ENCODE measurements around the gene H2AZ2.
"Not testable (repeated sequence)": the region's sequence is repeated elsewhere in the genome, so short reads cannot be mapped to it uniquely, and the experiment has no call there.

Gene H2AZ2

DNA sequence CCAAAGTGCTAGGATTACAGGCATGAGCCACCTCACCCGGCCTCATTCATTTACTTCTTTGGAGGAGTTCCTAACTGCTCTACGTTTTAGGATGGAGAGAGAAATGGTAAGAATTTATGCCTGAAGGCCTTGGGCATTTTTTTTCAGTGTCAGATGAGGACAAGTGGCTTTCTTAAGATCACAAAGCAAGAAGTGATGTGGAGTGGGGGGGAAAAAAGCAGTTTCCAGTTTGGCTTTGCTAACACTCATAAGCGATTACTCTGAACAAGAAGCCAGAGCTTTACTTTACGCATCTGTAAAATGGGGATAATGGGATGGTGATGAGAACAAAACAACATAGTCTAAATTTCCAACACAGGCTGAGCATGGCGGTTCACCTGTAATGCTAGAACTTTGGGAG, 54.0 kb downstream of the H2AZ2 start:
- no peak for TF ChIP-seq ZNF274 (IDR thresholded peaks at IDR 0.05; ENCODE audit: low read depth, low read length)
- no peak overlapping the region for H3K4me3 ChIP-seq (ENCODE audit: low read length)

DNA sequence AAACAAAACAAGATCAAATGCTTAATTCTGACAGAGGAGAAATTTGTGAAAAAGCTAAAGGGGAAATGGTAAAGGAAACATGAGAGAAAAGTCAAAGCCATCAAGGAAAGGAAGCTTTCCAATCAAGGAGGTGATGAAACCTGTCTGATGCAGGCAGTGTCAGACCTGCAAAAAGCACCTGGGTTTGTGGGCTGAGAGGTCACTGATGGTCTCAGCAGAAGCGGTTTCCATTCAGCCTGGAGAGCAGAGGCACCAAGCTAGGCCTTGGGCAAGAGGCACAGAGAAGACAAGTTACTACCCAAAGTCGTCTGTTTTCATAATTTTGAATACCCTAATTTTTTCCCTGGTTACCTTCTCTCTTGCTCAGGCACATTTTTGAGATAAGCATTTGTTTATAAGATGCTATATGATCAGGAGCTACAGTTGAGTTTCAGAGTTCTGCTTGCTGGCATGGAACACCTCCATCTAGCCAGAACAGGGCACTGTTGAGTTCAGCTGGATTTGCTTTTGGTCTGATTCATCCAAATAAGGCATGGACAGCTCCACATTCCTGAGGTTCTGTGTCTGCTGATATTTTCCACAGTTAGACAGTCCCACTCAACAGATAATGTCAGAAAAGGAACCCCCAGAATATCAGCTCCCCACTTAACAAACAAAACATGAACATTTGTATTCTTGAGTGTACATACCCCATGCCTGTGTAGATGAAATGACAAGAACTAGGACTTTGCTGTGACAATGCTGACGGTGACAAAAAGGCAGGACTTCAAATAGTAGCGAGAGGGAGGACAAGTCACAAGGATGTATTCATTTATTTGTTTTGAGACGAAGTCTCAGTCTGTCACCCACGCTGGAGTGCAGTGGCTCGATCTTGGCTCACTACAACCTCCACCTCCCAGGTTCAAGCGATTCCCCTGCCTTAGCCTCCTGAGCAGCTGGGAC, 56.3 kb downstream of the H2AZ2 start:
- no peak for TF ChIP-seq ZNF274 (IDR thresholded peaks at IDR 0.05; ENCODE audit: low read depth, low read length)
- H3K4me3 ChIP-seq (ENCODE audit: low read length): no peak overlapping the region

- H3K4me3 ChIP-seq (ENCODE audit: low read length): no peak overlapping the region
- TF ChIP-seq ZNF274 (IDR thresholded peaks at IDR 0.05; ENCODE audit: low read depth, low read length): no peak
Measured at GRCh38 chr7:44789990-44790389, 57.9 kb downstream of the H2AZ2 start.

- no peak overlapping the region for H3K4me3 ChIP-seq (ENCODE audit: low read length)
- TF ChIP-seq ZNF274 (IDR thresholded peaks at IDR 0.05; ENCODE audit: low read depth, low read length): no peak
Measured at GRCh38 chr7:44787762-44788161, 60.1 kb downstream of the H2AZ2 start.

DNA sequence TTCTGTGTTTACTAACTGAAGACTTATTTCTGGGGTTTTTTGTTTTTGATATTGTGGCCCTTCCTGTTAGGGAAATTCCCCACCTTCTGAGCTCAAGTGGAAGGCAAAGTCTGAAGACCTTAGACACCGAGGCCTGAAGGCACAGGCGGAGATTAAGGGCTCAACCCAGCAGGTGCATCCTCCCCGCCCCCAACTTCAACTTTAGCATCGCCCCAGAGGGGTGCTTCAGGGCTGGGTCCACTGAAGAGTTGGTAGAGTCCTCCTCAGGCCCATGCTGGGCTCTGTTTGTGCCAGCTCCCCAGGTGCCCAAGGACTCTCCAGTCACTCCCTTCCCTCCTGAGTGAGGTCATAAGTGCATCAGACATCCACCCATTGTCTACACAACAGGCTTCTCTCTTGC, 60.8 kb downstream of the H2AZ2 start:
- no peak for TF ChIP-seq ZNF274 (IDR thresholded peaks at IDR 0.05; ENCODE audit: low read depth, low read length)
- H3K4me3 ChIP-seq (ENCODE audit: low read length): no peak overlapping the region

GRCh38 chr7:44785218-44785617, 62.7 kb downstream of the H2AZ2 start:
- not testable (repeated sequence) for H3K4me3 ChIP-seq (ENCODE audit: low read length)

DNA sequence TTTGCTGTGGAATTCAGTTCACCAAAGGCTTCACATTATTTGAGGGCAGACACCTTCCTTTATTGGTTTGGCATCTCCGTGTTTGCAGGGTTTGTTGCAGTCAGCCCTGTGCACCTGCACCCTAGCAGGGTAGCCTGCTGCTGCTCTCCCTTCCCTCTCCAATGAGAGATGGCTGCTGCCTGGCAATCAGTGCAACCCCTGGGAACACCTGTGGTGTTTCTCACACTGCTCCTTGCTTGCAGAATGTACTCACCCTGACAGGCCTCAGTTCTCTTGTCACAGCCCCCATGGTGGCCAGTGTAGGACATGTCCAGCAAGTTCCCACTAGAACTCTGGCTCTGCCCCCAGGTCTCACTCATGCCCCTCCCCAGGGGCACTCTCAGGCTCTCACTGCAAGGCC, 63.5 kb downstream of the H2AZ2 start:
- no peak overlapping the region for H3K4me3 ChIP-seq (ENCODE audit: low read length)
- no peak for TF ChIP-seq ZNF274 (IDR thresholded peaks at IDR 0.05; ENCODE audit: low read depth, low read length)

- no peak overlapping the region for H3K4me3 ChIP-seq (ENCODE audit: low read length)
Measured at GRCh38 chr7:44783407-44783806, 64.5 kb downstream of the H2AZ2 start.

DNA sequence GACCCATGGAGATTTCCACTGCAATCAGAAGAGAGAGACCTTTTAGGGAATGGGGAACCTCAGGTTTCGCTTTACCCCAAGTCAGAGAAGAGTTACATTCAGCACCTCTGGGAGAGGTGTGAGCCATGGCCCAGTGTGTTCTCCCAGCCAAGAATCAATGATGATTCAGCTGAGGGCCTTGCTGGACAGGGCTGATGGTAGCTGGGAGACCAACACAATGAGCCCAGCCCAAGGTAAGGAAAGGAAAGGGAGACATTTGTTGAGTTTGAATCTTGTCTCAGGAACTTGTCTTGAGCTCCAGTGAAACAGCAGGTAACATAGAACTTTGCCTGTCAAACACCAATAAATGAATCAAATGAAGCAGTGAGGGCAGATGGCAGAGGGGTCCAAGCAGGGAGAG, 65.4 kb downstream of the H2AZ2 start:
- H3K4me3 ChIP-seq (ENCODE audit: low read length): no peak overlapping the region
- no peak for TF ChIP-seq ZNF274 (IDR thresholded peaks at IDR 0.05; ENCODE audit: low read depth, low read length)

More at GRCh38 chr7:44783407-44783806, 64.5 kb downstream of the H2AZ2 start:
- no peak for TF ChIP-seq ZNF274 (IDR thresholded peaks at IDR 0.05; ENCODE audit: low read depth, low read length)

Data from GM08714 (cell line).